Lower leg skin (tissue), 3 donors: Measurements from ENCODE around the gene F2R.

ENCODE experiments used
- CTCF ChIP-seq, 3 donors: fragments of 450-650 bp; IDR thresholded peaks; one replicate each; pipeline ENCODE4 v1.5.1; 2016; ENCODE audit warnings: antibody characterized with exemption in 3 of 3, mild to moderate bottlenecking in 3 of 3, moderate library complexity in 2 of 3
- POLR2A ChIP-seq, 2 donors: fragments of 450-650 bp; IDR thresholded peaks; one replicate each; pipeline ENCODE4 v1.6.1; 2016 to 2017; ENCODE audit warnings: antibody characterized with exemption in 2 of 2, mild to moderate bottlenecking in 1 of 2, moderate library complexity in 1 of 2

GRCh38 chr5:76688836-76689235, 27.1 kb upstream of the F2R start:
- TF ChIP-seq CTCF (IDR thresholded peaks at IDR 0.05) (no peak), POLR2A (IDR thresholded peaks at IDR 0.05) (no peak)
